ENCODE data around the gene CYP27B1.

DNA sequence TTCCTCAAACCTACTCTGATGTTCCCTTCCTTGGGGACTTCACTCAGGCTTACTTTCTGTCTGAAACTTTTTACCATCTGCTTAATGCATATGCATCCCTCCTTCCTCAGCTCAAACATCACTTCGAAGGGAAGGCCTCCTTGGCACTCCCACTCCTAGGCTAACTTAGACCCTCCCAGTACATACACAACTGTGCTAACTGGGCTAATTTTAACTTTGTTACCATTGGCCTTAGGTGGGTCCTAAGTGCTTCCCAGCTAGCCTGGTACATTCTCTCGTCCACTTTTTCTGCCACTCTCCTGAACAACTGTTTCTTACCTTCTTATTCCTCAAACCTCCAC lies 9.3 kb upstream of the CYP27B1 start:
- TF ChIP-seq, protein P1, sequence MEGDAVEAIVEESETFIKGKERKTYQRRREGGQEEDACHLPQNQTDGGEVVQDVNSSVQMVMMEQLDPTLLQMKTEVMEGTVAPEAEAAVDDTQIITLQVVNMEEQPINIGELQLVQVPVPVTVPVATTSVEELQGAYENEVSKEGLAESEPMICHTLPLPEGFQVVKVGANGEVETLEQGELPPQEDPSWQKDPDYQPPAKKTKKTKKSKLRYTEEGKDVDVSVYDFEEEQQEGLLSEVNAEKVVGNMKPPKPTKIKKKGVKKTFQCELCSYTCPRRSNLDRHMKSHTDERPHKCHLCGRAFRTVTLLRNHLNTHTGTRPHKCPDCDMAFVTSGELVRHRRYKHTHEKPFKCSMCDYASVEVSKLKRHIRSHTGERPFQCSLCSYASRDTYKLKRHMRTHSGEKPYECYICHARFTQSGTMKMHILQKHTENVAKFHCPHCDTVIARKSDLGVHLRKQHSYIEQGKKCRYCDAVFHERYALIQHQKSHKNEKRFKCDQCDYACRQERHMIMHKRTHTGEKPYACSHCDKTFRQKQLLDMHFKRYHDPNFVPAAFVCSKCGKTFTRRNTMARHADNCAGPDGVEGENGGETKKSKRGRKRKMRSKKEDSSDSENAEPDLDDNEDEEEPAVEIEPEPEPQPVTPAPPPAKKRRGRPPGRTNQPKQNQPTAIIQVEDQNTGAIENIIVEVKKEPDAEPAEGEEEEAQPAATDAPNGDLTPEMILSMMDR (conservative IDR thresholded peaks at IDR 0.05; ENCODE audit: low read depth in 2 of 2), result 0 out of 4 replicates have a peak, but pooled peaks of 1 of the 2 experiments have one; percentile 12
- TF ChIP-seq, protein P2, sequence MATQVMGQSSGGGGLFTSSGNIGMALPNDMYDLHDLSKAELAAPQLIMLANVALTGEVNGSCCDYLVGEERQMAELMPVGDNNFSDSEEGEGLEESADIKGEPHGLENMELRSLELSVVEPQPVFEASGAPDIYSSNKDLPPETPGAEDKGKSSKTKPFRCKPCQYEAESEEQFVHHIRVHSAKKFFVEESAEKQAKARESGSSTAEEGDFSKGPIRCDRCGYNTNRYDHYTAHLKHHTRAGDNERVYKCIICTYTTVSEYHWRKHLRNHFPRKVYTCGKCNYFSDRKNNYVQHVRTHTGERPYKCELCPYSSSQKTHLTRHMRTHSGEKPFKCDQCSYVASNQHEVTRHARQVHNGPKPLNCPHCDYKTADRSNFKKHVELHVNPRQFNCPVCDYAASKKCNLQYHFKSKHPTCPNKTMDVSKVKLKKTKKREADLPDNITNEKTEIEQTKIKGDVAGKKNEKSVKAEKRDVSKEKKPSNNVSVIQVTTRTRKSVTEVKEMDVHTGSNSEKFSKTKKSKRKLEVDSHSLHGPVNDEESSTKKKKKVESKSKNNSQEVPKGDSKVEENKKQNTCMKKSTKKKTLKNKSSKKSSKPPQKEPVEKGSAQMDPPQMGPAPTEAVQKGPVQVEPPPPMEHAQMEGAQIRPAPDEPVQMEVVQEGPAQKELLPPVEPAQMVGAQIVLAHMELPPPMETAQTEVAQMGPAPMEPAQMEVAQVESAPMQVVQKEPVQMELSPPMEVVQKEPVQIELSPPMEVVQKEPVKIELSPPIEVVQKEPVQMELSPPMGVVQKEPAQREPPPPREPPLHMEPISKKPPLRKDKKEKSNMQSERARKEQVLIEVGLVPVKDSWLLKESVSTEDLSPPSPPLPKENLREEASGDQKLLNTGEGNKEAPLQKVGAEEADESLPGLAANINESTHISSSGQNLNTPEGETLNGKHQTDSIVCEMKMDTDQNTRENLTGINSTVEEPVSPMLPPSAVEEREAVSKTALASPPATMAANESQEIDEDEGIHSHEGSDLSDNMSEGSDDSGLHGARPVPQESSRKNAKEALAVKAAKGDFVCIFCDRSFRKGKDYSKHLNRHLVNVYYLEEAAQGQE (IDR thresholded peaks at IDR 0.05; ENCODE audit: unreplicated experiment), result no peak
- TF ChIP-seq CREB1 (CRISPR knock-in tag; IDR thresholded peaks at IDR 0.05; ENCODE audit: low read depth), result no peak
- TF ChIP-seq EZH2phosphoT487 (IDR thresholded peaks at IDR 0.05; ENCODE audit: unreplicated experiment), result no peak
- no peak for TF ChIP-seq EZH2 (IDR thresholded peaks at IDR 0.05; ENCODE audit: low read depth, unreplicated experiment)
- TF ChIP-seq POLR2AphosphoS5 (IDR thresholded peaks at IDR 0.05; ENCODE audit: low read depth), result no peak
- TF ChIP-seq NANOG (IDR thresholded peaks at IDR 0.05; ENCODE audit: borderline replicate concordance), result no peak
- no peak for TF ChIP-seq JUNB (IDR thresholded peaks at IDR 0.05; ENCODE audit: unreplicated experiment)
